ENCODE results near the gene PDE11A. TPM values are rescaled to one million over a fixed set of nuclear protein-coding genes. Genes with fewer than 3 reads are reported as not detected.

Gene PDE11A
- total RNA-seq, 1 donor from 2014 or later, result under 0.01 TPM

- no peak for DNase-seq (ENCODE audit: low read depth in 2 of 2)
These were observed 497.2 kb downstream of the PDE11A start for GRCh38 chr2:177575358-177575757.

GRCh38 chr2:177574356-177574755, 498.2 kb downstream of the PDE11A start:
- DNase-seq (ENCODE audit: low read depth in 2 of 2), result no peak

Other genes with a start within 250 kb of the PDE11A start
- gene RBM45, start 39.7 kb upstream of the PDE11A start, total RNA-seq, result 16.4 and 17.8 TPM in 2 replicates
- gene OSBPL6, start 121.7 kb upstream of the PDE11A start, total RNA-seq, result 3.9 and 8.7 TPM in 2 replicates